H1 (cell line): Measurements from ENCODE around the gene TMEM145. TPM values are rescaled to one million over a fixed set of nuclear protein-coding genes. Genes with fewer than 3 reads are reported as not detected.

Experiments
- CTCF ChIA-PET: fragments of 300-600 bp; sonication (Branson Sonifier 250); formaldehyde crosslinking; loops from one replicate; lab custom pipeline; 2021; ENCODE audit not compliant: partially characterized antibody; lab: Charles Lee
- POLR2A ChIA-PET: fragments of 300-600 bp; sonication (Branson Sonifier 250); formaldehyde crosslinking; loops from one replicate; lab custom pipeline; 2021; ENCODE audit warnings: inconsistent platforms; ENCODE audit not compliant: partially characterized antibody; lab: Charles Lee
- DNase-seq, 2 experiments: peaks; one replicate each; pipeline versions ENCODE4 v3.0.0 to v3.0.0-alpha.2; 2010 to 2022; ENCODE audit warnings: low spot score in 2 of 2, low read depth in 1 of 2, mixed read lengths in 1 of 2
- FAIRE-seq: peaks from 2 replicates; lab custom pipeline; 2011; peaks lifted over from hg19 to GRCh38; lab: Jason Lieb, UNC
- H2AFZ ChIP-seq: 2 replicates; pipeline ENCODE4 v1.8.1; 2012; ENCODE audit warnings: low read length, inconsistent platforms
- H2AK5ac ChIP-seq: 2 replicates; pipeline ENCODE4 v1.6.1; 2013; ENCODE audit warnings: low read depth, low read length
- H2BK120ac ChIP-seq: replicated peaks from 2 replicates; pipeline ENCODE3; 2013; ENCODE audit warnings: low read depth, low read length, inconsistent platforms
- H2BK12ac ChIP-seq: 2 replicates; pipeline ENCODE4 v1.6.1; 2013; ENCODE audit warnings: low read depth, low read length
- H2BK15ac ChIP-seq: 2 replicates; pipeline ENCODE4 v1.6.1; 2013; ENCODE audit warnings: low read length
- H2BK20ac ChIP-seq: 2 replicates; pipeline ENCODE4 v1.6.1; 2013; ENCODE audit warnings: low read length
- H2BK5ac ChIP-seq: 2 replicates; pipeline ENCODE4 v1.6.1; 2013; ENCODE audit warnings: low read depth, low read length
- H3K14ac ChIP-seq: 2 replicates; pipeline ENCODE4 v1.6.1; 2013; ENCODE audit warnings: inconsistent platforms; ENCODE audit not compliant: insufficient read length
- H3K18ac ChIP-seq: 2 replicates; pipeline ENCODE4 v1.6.1; 2013; ENCODE audit warnings: low read length; ENCODE audit errors: extremely low read depth
- H3K23ac ChIP-seq: 2 replicates; pipeline ENCODE4 v1.6.1; 2013; ENCODE audit warnings: inconsistent platforms; ENCODE audit not compliant: insufficient read length
- H3K23me2 ChIP-seq: 2 replicates; pipeline ENCODE4 v1.6.1; 2013; ENCODE audit warnings: low read depth, low read length
- H3K27ac ChIP-seq: 2 replicates; pipeline ENCODE4 v1.6.1; 2011; ENCODE audit warnings: low read depth, low read length, inconsistent platforms
- H3K27me3 ChIP-seq, 4 experiments: replicated peaks in 1 of 4; 1 replicate in 1 of 4; 2 replicates in 3 of 4; pipeline versions ENCODE4 v1.6.1 to v1.8.1; 2011 to 2013; ENCODE audit warnings: low read length in 3 of 4, mild to moderate bottlenecking in 3 of 4, inconsistent platforms in 2 of 4, mixed read lengths in 2 of 4, moderate library complexity in 1 of 4; ENCODE audit not compliant: control insufficient read depth in 3 of 4, insufficient read depth in 3 of 4; ENCODE audit errors: extremely low read depth in 1 of 4
- H3K36me3 ChIP-seq, 4 experiments: 2 replicates each; pipeline versions ENCODE4 v1.6.1 to v1.8.1; 2011 to 2013; ENCODE audit warnings: mild to moderate bottlenecking in 4 of 4, low read length in 3 of 4, moderate library complexity in 2 of 4, control low read depth in 1 of 4, inconsistent platforms in 1 of 4; ENCODE audit not compliant: insufficient read depth in 4 of 4, control insufficient read depth in 2 of 4
- H3K4ac ChIP-seq: replicated peaks from 2 replicates; pipeline ENCODE3; 2013; ENCODE audit warnings: low read length, low read depth, mixed read lengths, inconsistent platforms; ENCODE audit not compliant: insufficient read length
- H3K4me1 ChIP-seq, 4 experiments: replicated peaks in 1 of 4; 1 replicate in 1 of 4; 2 replicates in 3 of 4; pipeline versions ENCODE4 v1.6.1 to v1.8.1; 2011 to 2013; ENCODE audit warnings: low read length in 3 of 4, inconsistent platforms in 2 of 4, mixed read lengths in 1 of 4; ENCODE audit not compliant: insufficient read depth in 4 of 4, control insufficient read depth in 3 of 4
- H3K4me2 ChIP-seq, 2 experiments: 2 replicates each; pipeline versions ENCODE4 v1.6.1 to v1.8.1; 2011 to 2013; ENCODE audit warnings: low read depth in 2 of 2, low read length in 2 of 2, control low read depth in 1 of 2, inconsistent platforms in 1 of 2, mild to moderate bottlenecking in 1 of 2; ENCODE audit not compliant: insufficient read depth in 1 of 2
- H3K4me3 ChIP-seq, 4 experiments: fragments of 200-600, 300-600 bp in 1 of 4; sonication (generic), shearing (Covaris generic), sonication (Bioruptor Twin) in 1 of 4; 2 replicates each; pipeline versions ENCODE4 v1.5.1 to v1.8.1; 2011 to 2016; ENCODE audit warnings: low read length in 4 of 4, low read depth in 3 of 4, control low read depth in 2 of 4, inconsistent platforms in 2 of 4, mild to moderate bottlenecking in 2 of 4, mixed read lengths in 1 of 4, moderate library complexity in 1 of 4; ENCODE audit not compliant: insufficient read depth in 2 of 4; ENCODE audit errors: extremely low read depth in 1 of 4
- H3K56ac ChIP-seq: replicated peaks from 2 replicates; pipeline ENCODE3; 2013; ENCODE audit warnings: low read depth, mild to moderate bottlenecking, mixed read lengths, low read length, inconsistent platforms; ENCODE audit not compliant: insufficient read length
- H3K79me1 ChIP-seq: 2 replicates; pipeline ENCODE4 v1.6.1; 2013; ENCODE audit warnings: low read depth, low read length, control low read depth
- H3K79me2 ChIP-seq, 2 experiments: 2 replicates each; pipeline versions ENCODE4 v1.6.1 to v1.8.1; 2012 to 2013; ENCODE audit warnings: low read length in 2 of 2, mild to moderate bottlenecking in 2 of 2, inconsistent platforms in 1 of 2; ENCODE audit not compliant: insufficient read depth in 2 of 2, control insufficient read depth in 1 of 2
- H3K9ac ChIP-seq, 4 experiments: replicated peaks in 1 of 4; 1 replicate in 1 of 4; 2 replicates in 3 of 4; pipeline versions ENCODE4 v1.6.1 to v1.8.1; 2011 to 2013; ENCODE audit warnings: low read depth in 3 of 4, low read length in 3 of 4, control low read depth in 2 of 4, mild to moderate bottlenecking in 2 of 4, moderate library complexity in 2 of 4, inconsistent platforms in 1 of 4; ENCODE audit errors: extremely low read depth in 1 of 4
- H3K9me3 ChIP-seq, 2 experiments: 2 replicates each; pipeline versions ENCODE4 v1.6.1 to v1.8.1; 2012 to 2013; ENCODE audit warnings: mild to moderate bottlenecking in 2 of 2, moderate library complexity in 2 of 2, control low read depth in 1 of 2, inconsistent platforms in 1 of 2, low read depth in 1 of 2, low read length in 1 of 2, mixed read lengths in 1 of 2; ENCODE audit not compliant: insufficient read depth in 2 of 2
- H4K20me1 ChIP-seq, 2 experiments: replicated peaks in 1 of 2; 2 replicates each; pipeline versions ENCODE3 to v1.8.1; 2011 to 2013; ENCODE audit warnings: inconsistent platforms in 2 of 2, low read length in 2 of 2, mild to moderate bottlenecking in 1 of 2; ENCODE audit not compliant: insufficient read depth in 2 of 2, control insufficient read depth in 1 of 2
- H4K5ac ChIP-seq: 2 replicates; pipeline ENCODE4 v1.6.1; 2013; ENCODE audit warnings: low read length, low read depth, mixed read lengths, inconsistent platforms; ENCODE audit not compliant: insufficient read length
- H4K8ac ChIP-seq: 2 replicates; pipeline ENCODE4 v1.8.0; 2013; ENCODE audit warnings: mild to moderate bottlenecking, moderate library complexity, low read length, inconsistent platforms; ENCODE audit not compliant: insufficient read depth; ENCODE audit errors: extremely low read depth
- H4K91ac ChIP-seq: replicated peaks from 2 replicates; pipeline ENCODE3; 2013; ENCODE audit warnings: low read length, mixed read lengths, inconsistent platforms; ENCODE audit not compliant: insufficient read length
- ASH2L ChIP-seq: fragments of 200-600, 300-600 bp; sonication (generic); IDR thresholded peaks from one replicate; pipeline ENCODE4 v1.7.1; 2017; ENCODE audit warnings: low read length
- CBX5 ChIP-seq: fragments of 300-800, 300-1000 bp; sonication (generic); IDR thresholded peaks from 2 replicates; pipeline ENCODE4 v1.7.1; 2016; ENCODE audit warnings: antibody characterized with exemption, low read length, low read depth
- CHD2 ChIP-seq: IDR thresholded peaks from 2 replicates; pipeline ENCODE4 v1.6.1; 2012; ENCODE audit warnings: low read length, improper control_type of control experiment
- CTBP2 ChIP-seq: IDR thresholded peaks from 2 replicates; pipeline ENCODE4 v1.7.0; 2011; ENCODE audit warnings: borderline replicate concordance, mild to moderate bottlenecking, moderate library complexity, mixed read lengths, low read length; ENCODE audit not compliant: insufficient read depth, insufficient read length
- E2F6 ChIP-seq: IDR thresholded peaks from 2 replicates; pipeline ENCODE4 v1.6.1; 2012; ENCODE audit warnings: inconsistent platforms
- EGR1 ChIP-seq: IDR thresholded peaks from 2 replicates; pipeline ENCODE4 v1.6.1; 2011; ENCODE audit warnings: low read depth, low read length, borderline replicate concordance
- GABPA ChIP-seq: IDR thresholded peaks from 2 replicates; pipeline ENCODE4 v1.6.1; 2011; ENCODE audit warnings: mild to moderate bottlenecking, low read length, moderate library complexity, borderline replicate concordance; ENCODE audit not compliant: insufficient read depth
- HDAC6 ChIP-seq: IDR thresholded peaks from one replicate; pipeline ENCODE4 v1.7.1; 2012; ENCODE audit warnings: low read depth, mild to moderate bottlenecking, inconsistent platforms, low read length, moderate library complexity
- MAFK ChIP-seq: IDR thresholded peaks from 2 replicates; pipeline ENCODE4 v1.6.1; 2012; ENCODE audit warnings: low read depth, mild to moderate bottlenecking, improper control_type of control experiment, low read length
- SIN3A ChIP-seq, 2 experiments: IDR thresholded peaks in 1 of 2; conservative IDR thresholded peaks in 1 of 2; 2 replicates each; pipeline ENCODE4 v1.6.1; 2011 to 2012; ENCODE audit warnings: low read length in 2 of 2, improper control_type of control experiment in 1 of 2, low read depth in 1 of 2, mild to moderate bottlenecking in 1 of 2
- SP2 ChIP-seq: IDR thresholded peaks from 2 replicates; pipeline ENCODE4 v1.6.1; 2012; ENCODE audit warnings: mild to moderate bottlenecking, low read length, inconsistent platforms
- SUZ12 ChIP-seq: fragments of 200-600 bp; sonication (generic); IDR thresholded peaks from 2 replicates; pipeline ENCODE4 v1.6.1; 2012; ENCODE audit warnings: mild to moderate bottlenecking, inconsistent platforms, low read length, moderate library complexity, mixed read lengths
- WGBS, 2 experiments: shearing (Covaris generic) in 1 of 2; methylation state at CpG; one replicate each; pipeline versions ENCODE4 v1.1.6 to v1.1.7; 2013 to 2015; ENCODE audit warnings: low lambda C conversion rate in 2 of 2, mixed read lengths in 2 of 2, inconsistent platforms in 1 of 2, low coverage in 1 of 2, missing lambda C conversion rate in 1 of 2; ENCODE audit not compliant: insufficient replicate concordance in 2 of 2, insufficient coverage in 1 of 2, insufficient read length in 1 of 2; ENCODE audit errors: extremely low coverage in 1 of 2, missing lambda C conversion rate in 1 of 2; 5-methylcytosine and 5-hydroxymethylcytosine counted together
- polyA plus RNA-seq, 7 experiments: library from polyadenylated mRNA; depleted of rRNA in 3 of 7; stranded (reverse) in 5 of 7; unstranded in 2 of 7; fragments of >200 nt in 5 of 7; fragments of 200-250 nt in 2 of 7; gene quantifications; 1 replicate in 5 of 7; 2 replicates in 1 of 7; 4 replicates in 1 of 7; pipeline versions ENCODE4 v1.2.1 to v1.2.3, GENCODE V29; 2011 to 2013; ENCODE audit warnings: missing spikeins in 2 of 7, mixed read lengths in 2 of 7
- total RNA-seq: library from RNA; stranded (reverse); fragmentation: NEBNext Ultra II Directional; extraction: Animal tissue kit (Norgen Biotek cat#: 25700); gene quantifications from 2 replicates; pipeline ENCODE4 v1.2.1, GENCODE V29; 2021

The TMEM145 gene
- total and polyA plus RNA-seq, 2 of the 8 experiments (the other 6 are each of a cell fraction or from before 2014, with no cell fraction given), result 2.3 to 4.7 TPM

DNA sequence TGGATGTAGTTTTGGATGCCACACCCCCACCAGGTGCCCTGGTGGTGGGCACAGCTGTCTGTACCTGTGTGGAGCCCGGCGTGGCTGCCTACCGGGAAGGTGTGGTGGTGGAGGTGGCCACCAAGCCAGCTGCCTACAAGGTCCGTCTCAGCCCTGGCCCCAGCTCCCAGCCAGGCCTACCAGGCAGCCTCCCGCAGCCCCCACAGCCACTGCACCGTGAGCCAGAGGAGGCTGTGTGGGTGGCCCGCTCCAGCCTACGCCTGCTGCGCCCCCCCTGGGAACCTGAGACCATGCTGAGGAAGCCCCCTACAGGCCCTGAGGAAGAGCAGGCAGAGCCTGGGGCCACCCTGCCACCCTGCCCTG is 40.6 kb upstream of the TMEM145 start:
- H3K56ac ChIP-seq, result no peak overlapping the region
- H3K4me1 ChIP-seq, result peaks cover 2 to 20% (median 10%) of the 10 kb centered on the region in 4 experiments
- peaks cover 10% of the 10 kb centered on the region; the same call in 1 of the 2 replicates for H3K23me2 ChIP-seq
- 94% methylated on average over 9 of the region's 9 CpGs; no CpG with 5 or more reads in 1 of the 2 experiments for WGBS, 2 experiments
- H3K4ac ChIP-seq, result no peak overlapping the region
- no peaks in the 10 kb centered on the region for H3K9me3 ChIP-seq
- peaks cover 5% of the 10 kb centered on the region for H3K79me1 ChIP-seq
- H2BK120ac ChIP-seq, result no peak overlapping the region
- peaks cover 0 to 15% (median 5%) of the 10 kb centered on the region in 4 experiments; a peak in 2 of 8 replicates for H3K36me3 ChIP-seq
- peaks cover 0 to 9% of the 10 kb centered on the region in 2 experiments; a peak in 1 of 4 replicates for H3K79me2 ChIP-seq
- ChIA-PET POLR2A (interaction anchor here (1.1 to 4.1 kb wide), 2 partner anchors 8 to 10 kb away, joined by 4 to 27 read pairs; no protein-coding TSS in a partner anchor), CTCF (interaction anchor here (1.4 kb wide), 1 partner anchor 27 kb away, joined by 3 read pairs; no protein-coding TSS in a partner anchor)
- H2BK15ac ChIP-seq, result no peak overlapping the region
- H2BK12ac ChIP-seq, result no peak overlapping the region
- H3K27me3 ChIP-seq, result no peaks in the 10 kb centered on the region
- H2BK20ac ChIP-seq, result no peak overlapping the region
- H2AFZ ChIP-seq, result no peak overlapping the region
- no peak overlapping the region for H3K18ac ChIP-seq
- peaks cover 0 to 8% of the 10 kb centered on the region in 2 experiments for H4K20me1 ChIP-seq
- no peak overlapping the region for H3K27ac ChIP-seq
- no peak overlapping the region for H3K23ac ChIP-seq
- no peak for TF ChIP-seq HDAC6
- no peak for TF ChIP-seq MAFK
- TF ChIP-seq CBX5, result no peak
- TF ChIP-seq CHD2, result no peak
- TF ChIP-seq EGR1, result no peak
- TF ChIP-seq CTBP2, result no peak
- no peak for TF ChIP-seq ASH2L
- TF ChIP-seq E2F6, result no peak
- no peak for TF ChIP-seq SUZ12
- TF ChIP-seq SP2, result no peak
- TF ChIP-seq GABPA, result no peak
- TF ChIP-seq SIN3A (conservative IDR thresholded peaks at IDR 0.05 in 1 of 2, IDR thresholded peaks at IDR 0.05 in 1 of 2; ENCODE audit: low read depth in 1 of 2, low read length in 2 of 2), result no peak
- TF ChIP-seq, all 59 proteins: peak for 0
- no peak overlapping the region for H3K14ac ChIP-seq
- H4K8ac ChIP-seq, result no peak overlapping the region; the same call in 1 of the 2 replicates
- no peak overlapping the region for H2AK5ac ChIP-seq
- no peak overlapping the region for H3K9ac ChIP-seq
- no peak for DNase-seq
- no peak overlapping the region for H3K4me2 ChIP-seq
- FAIRE-seq, result no peak
- H4K91ac ChIP-seq, result no peak overlapping the region
- H2BK5ac ChIP-seq, result no peak overlapping the region
- H3K4me3 ChIP-seq, result no peak overlapping the region
- H4K5ac ChIP-seq, result no peak overlapping the region
